Activated CD8-positive, alpha-beta T cell treated with anti-CD3 and anti-CD28 coated beads for 36 hours (primary cell): ENCODE measurements around the gene TMEM39A. TPM values are rescaled to one million over a fixed set of nuclear protein-coding genes. Genes with fewer than 3 reads are reported as not detected.

Experiments
- ATAC-seq: fragments of 200-7000 bp; cut with Tn5 transposase; one replicate; pipeline ENCODE4 v1.10.0; 2021; ENCODE audit warnings: mild to moderate bottlenecking, moderate library complexity
- CTCF ChIA-PET: fragments of 350-600 bp; sonication (Branson Sonifier 250); formaldehyde crosslinking; loops from one replicate; lab custom pipeline; 2021; ENCODE audit warnings: antibody characterized with exemption; lab: Charles Lee
- POLR2A ChIA-PET: fragments of 350-600 bp; sonication (Branson Sonifier 250); formaldehyde crosslinking; loops from one replicate; lab custom pipeline; 2021; ENCODE audit warnings: antibody characterized with exemption; lab: Charles Lee
- DNase-seq: peaks from one replicate; pipeline ENCODE4 v3.0.0-alpha.2; 2020
- H3K27ac Mint-ChIP-seq: one replicate; pipeline ENCODE4 v1.8.0; 2021; ENCODE audit warnings: mild to moderate bottlenecking, mixed read lengths
- H3K27me3 Mint-ChIP-seq: one replicate; pipeline ENCODE4 v1.8.0; 2021; ENCODE audit warnings: mixed read lengths
- H3K36me3 Mint-ChIP-seq: one replicate; pipeline ENCODE4 v1.8.0; 2021; ENCODE audit warnings: low read depth, mixed read lengths
- H3K4me1 Mint-ChIP-seq: one replicate; pipeline ENCODE4 v1.8.0; 2021; ENCODE audit warnings: low read depth, mixed read lengths
- H3K4me3 Mint-ChIP-seq: one replicate; pipeline ENCODE4 v1.8.0; 2021; ENCODE audit warnings: mild to moderate bottlenecking, moderate library complexity, mixed read lengths
- H3K9me3 Mint-ChIP-seq: one replicate; pipeline ENCODE4 v1.8.0; 2021; ENCODE audit warnings: mixed read lengths
- CTCF ChIP-seq: fragments of 200-600 bp; IDR thresholded peaks from one replicate; pipeline ENCODE4 v1.8.0; 2022; ENCODE audit warnings: antibody characterized with exemption, mild to moderate bottlenecking
- intact Hi-C: fragments of 100-400 bp; cut with micrococcal nuclease; formaldehyde crosslinking; loops from one replicate; pipeline ENCODE4 v1.10.0; 2022
- total RNA-seq, 2 experiments: library from RNA; stranded (reverse); gene quantifications; one replicate each; pipeline ENCODE4 v1.2.3, GENCODE V29; 2021

The TMEM39A gene
- total RNA-seq, 2 experiments from 2014 or later: 26.0 to 30.7 TPM

GRCh38 chr3:119416873-119417272 lies 46.5 kb downstream of the TMEM39A start:
- H3K4me1 Mint-ChIP-seq: peaks cover 4% of the 10 kb centered on the region
- CTCF ChIA-PET: interaction anchor here (0.6 to 1.3 kb wide), 3 partner anchors 9 to 143 kb away, joined by 3 read pairs; no protein-coding TSS in a partner anchor

GRCh38 chr3:119413603-119414280 lies 49.7 kb downstream of the TMEM39A start:
- DNase-seq (no peak), ATAC-seq (no peak)
- POLR2A ChIA-PET: no interaction called here
- Mint-ChIP-seq H3K4me1 (no peaks in the 10 kb centered on the region), H3K27ac (no peak overlapping the region), H3K4me3 (no peak overlapping the region), H3K27me3 (no peaks in the 10 kb centered on the region), H3K9me3 (no peaks in the 10 kb centered on the region), H3K36me3 (peaks cover 8% of the 10 kb centered on the region)
- CTCF ChIA-PET: no interaction called here
- intact Hi-C loops: no loop called here
- TF ChIP-seq CTCF: no peak

More at GRCh38 chr3:119416873-119417272, 46.5 kb downstream of the TMEM39A start:
- H3K4me3 Mint-ChIP-seq: no peak overlapping the region
- DNase-seq (no peak), ATAC-seq (no peak)
- intact Hi-C loops: no loop called here
- no peaks in the 10 kb centered on the region for H3K27me3 Mint-ChIP-seq
- H3K27ac Mint-ChIP-seq: no peak overlapping the region
- no peaks in the 10 kb centered on the region for H3K9me3 Mint-ChIP-seq
- POLR2A ChIA-PET: no interaction called here
- no peaks in the 10 kb centered on the region for H3K36me3 Mint-ChIP-seq
- no peak for TF ChIP-seq CTCF

GRCh38 chr3:119409844-119410243 lies 53.6 kb downstream of the TMEM39A start:
- no peak overlapping the region for H3K27ac Mint-ChIP-seq
- ChIA-PET CTCF (no interaction called here), POLR2A (no interaction called here)
- ATAC-seq (no peak), DNase-seq (no peak)
- H3K36me3 Mint-ChIP-seq: peaks cover 9% of the 10 kb centered on the region
- no peak overlapping the region for H3K4me3 Mint-ChIP-seq
- H3K27me3 Mint-ChIP-seq: no peaks in the 10 kb centered on the region
- intact Hi-C loops: no loop called here
- no peak for TF ChIP-seq CTCF
- H3K4me1 Mint-ChIP-seq: no peaks in the 10 kb centered on the region
- H3K9me3 Mint-ChIP-seq: no peaks in the 10 kb centered on the region

- intact Hi-C loops: no loop called here
- Mint-ChIP-seq H3K27ac (no peak overlapping the region), H3K4me1 (no peaks in the 10 kb centered on the region), H3K4me3 (no peak overlapping the region), H3K9me3 (no peaks in the 10 kb centered on the region), H3K36me3 (peaks cover 12% of the 10 kb centered on the region), H3K27me3 (no peaks in the 10 kb centered on the region)
- ATAC-seq: no peak
- no peak for TF ChIP-seq CTCF
- no peak for DNase-seq
- ChIA-PET CTCF (interaction anchor here (1.0 kb wide), 1 partner anchor 9 kb away, joined by 3 read pairs; no protein-coding TSS in a partner anchor), POLR2A (no interaction called here)
Measured at GRCh38 chr3:119408243-119408950, 55.0 kb downstream of the TMEM39A start.

GRCh38 chr3:119405315-119405714 lies 58.1 kb downstream of the TMEM39A start:
- H3K27ac Mint-ChIP-seq: no peak overlapping the region
- intact Hi-C loops: no loop called here
- ATAC-seq: no peak
- DNase-seq: no peak
- ChIA-PET POLR2A (no interaction called here), CTCF (no interaction called here)
- H3K36me3 Mint-ChIP-seq: peaks cover 16% of the 10 kb centered on the region
- no peaks in the 10 kb centered on the region for H3K27me3 Mint-ChIP-seq
- H3K4me3 Mint-ChIP-seq: no peak overlapping the region
- no peak for TF ChIP-seq CTCF
- H3K4me1 Mint-ChIP-seq: peaks cover 10% of the 10 kb centered on the region
- no peaks in the 10 kb centered on the region for H3K9me3 Mint-ChIP-seq
